ENCODE measurements around the gene MYO1G.

DNA sequence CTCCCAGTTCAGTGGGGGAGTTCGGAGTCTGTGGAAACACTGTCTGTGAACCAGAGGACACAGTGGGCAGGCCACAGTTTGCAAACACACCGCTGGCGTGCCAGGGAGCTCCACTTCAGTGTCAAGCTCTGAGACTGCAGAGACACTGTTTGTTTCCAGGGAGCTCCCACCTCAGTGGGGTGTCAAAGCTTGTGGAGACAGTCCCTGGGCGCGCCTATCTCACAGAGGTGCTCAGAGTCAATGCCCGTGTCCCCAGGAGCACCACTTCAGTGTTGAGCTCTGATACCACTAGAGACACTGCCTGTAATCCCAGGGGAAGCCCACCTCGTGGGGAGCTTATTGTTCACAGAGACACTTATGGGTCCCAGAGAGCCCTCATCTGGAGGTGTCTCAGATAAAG, 4.3 kb downstream of the MYO1G start:
- no peak for TF ChIP-seq POLR2AphosphoS5 (IDR thresholded peaks at IDR 0.05; ENCODE audit: low read depth, low read length)
- peak; percentile 14; the same call in 1 of the 2 replicates for TF ChIP-seq POLR2A (IDR thresholded peaks at IDR 0.05; ENCODE audit: low read depth, low read length)
